Lower lobe of right lung (tissue), 2 donors: Measurements from ENCODE around the gene HMX1. TPM values are rescaled to one million over a fixed set of nuclear protein-coding genes. Genes with fewer than 3 reads are reported as not detected.

Experiments used
- ATAC-seq, 2 donors: fragments of 200-7000 bp; cut with Tn5 transposase; one replicate each; pipeline ENCODE4 v1.9.1; 2020 to 2022; ENCODE audit warnings: mild to moderate bottlenecking in 2 of 2, moderate library complexity in 2 of 2
- DNase-seq: peaks from one replicate; pipeline ENCODE4 v3.0.0-alpha.2; 2020
- H3K27ac ChIP-seq: fragments of 200-600 bp; one replicate; pipeline ENCODE4 v1.8.0; 2022
- H3K27me3 ChIP-seq: fragments of 200-600 bp; one replicate; pipeline ENCODE4 v1.8.0; 2022; ENCODE audit warnings: low read depth
- H3K36me3 ChIP-seq: fragments of 200-600 bp; one replicate; pipeline ENCODE4 v1.8.0; 2022; ENCODE audit warnings: mild to moderate bottlenecking
- H3K4me1 ChIP-seq: fragments of 200-600 bp; one replicate; pipeline ENCODE4 v1.8.0; 2022
- H3K4me3 ChIP-seq: fragments of 200-600 bp; one replicate; pipeline ENCODE4 v1.8.0; 2022; ENCODE audit warnings: mild to moderate bottlenecking
- H3K9me3 ChIP-seq: fragments of 200-600 bp; one replicate; pipeline ENCODE4 v1.8.0; 2022
- intact Hi-C: fragments of 100-400 bp; cut with DNase I; formaldehyde crosslinking; loops from one replicate; pipeline ENCODE4 v1.11.0; 2022
- total RNA-seq: library from RNA; stranded (reverse); fragmentation: NEBNext Ultra II Directional; extraction: Animal tissue kit (Norgen Biotek cat#: 25700); gene quantifications from one replicate; pipeline ENCODE4 v1.2.1, GENCODE V29; 2021
- TF ChIP-seq, protein P1 (sequence below): fragments of 200-600 bp; IDR thresholded peaks from one replicate; pipeline ENCODE4 v1.8.0; 2022; ENCODE audit warnings: antibody characterized with exemption, mild to moderate bottlenecking
- donor health status: DM: no; HTN: yes; CAD: no; lungs with severe emphysema.

HMX1 gene
- total RNA-seq, 1 donor from 2014 or later: not detected

- intact Hi-C loops: no loop called here
- peak; percentile 37 for DNase-seq
Measured at GRCh38 chr4:8911316-8912088, 39.9 kb upstream of the HMX1 start.

DNA sequence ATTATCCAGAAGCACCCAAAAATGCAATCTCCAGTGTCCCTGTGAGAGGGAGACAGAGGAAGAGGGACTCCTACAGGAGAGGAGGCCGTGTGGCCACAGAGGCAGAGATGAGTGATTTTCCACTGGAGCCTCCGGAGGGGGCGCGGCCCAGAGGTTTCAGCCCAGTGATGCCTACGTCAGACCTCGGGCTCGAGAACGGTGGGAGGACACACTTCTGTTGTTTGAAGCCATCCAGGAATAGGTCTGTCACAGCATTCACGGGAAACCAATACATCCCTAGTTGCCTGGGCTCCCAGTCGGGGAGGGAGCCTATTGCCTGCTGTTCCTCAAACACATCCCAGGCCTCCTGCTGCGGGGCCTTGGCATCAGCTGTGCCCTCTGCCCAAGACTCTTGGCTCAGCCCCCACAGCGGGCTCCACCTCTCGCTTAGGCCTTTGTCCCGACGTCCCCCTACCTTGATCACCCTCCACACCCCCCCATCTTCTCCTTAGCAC lies 39.2 kb upstream of the HMX1 start:
- intact Hi-C loops: no loop called here
- TF ChIP-seq, protein P1, sequence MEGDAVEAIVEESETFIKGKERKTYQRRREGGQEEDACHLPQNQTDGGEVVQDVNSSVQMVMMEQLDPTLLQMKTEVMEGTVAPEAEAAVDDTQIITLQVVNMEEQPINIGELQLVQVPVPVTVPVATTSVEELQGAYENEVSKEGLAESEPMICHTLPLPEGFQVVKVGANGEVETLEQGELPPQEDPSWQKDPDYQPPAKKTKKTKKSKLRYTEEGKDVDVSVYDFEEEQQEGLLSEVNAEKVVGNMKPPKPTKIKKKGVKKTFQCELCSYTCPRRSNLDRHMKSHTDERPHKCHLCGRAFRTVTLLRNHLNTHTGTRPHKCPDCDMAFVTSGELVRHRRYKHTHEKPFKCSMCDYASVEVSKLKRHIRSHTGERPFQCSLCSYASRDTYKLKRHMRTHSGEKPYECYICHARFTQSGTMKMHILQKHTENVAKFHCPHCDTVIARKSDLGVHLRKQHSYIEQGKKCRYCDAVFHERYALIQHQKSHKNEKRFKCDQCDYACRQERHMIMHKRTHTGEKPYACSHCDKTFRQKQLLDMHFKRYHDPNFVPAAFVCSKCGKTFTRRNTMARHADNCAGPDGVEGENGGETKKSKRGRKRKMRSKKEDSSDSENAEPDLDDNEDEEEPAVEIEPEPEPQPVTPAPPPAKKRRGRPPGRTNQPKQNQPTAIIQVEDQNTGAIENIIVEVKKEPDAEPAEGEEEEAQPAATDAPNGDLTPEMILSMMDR: no peak

More at GRCh38 chr4:8911316-8912088, 39.9 kb upstream of the HMX1 start:
- Histone ChIP-seq H3K9me3 (no peaks in the 10 kb centered on the region), H3K4me3 (no peak overlapping the region), H3K27me3 (peaks cover 18% of the 10 kb centered on the region), H3K36me3 (no peaks in the 10 kb centered on the region), H3K4me1 (no peaks in the 10 kb centered on the region), H3K27ac (no peak overlapping the region)
- no peak for ATAC-seq
- TF ChIP-seq, protein P1: no peak

DNA sequence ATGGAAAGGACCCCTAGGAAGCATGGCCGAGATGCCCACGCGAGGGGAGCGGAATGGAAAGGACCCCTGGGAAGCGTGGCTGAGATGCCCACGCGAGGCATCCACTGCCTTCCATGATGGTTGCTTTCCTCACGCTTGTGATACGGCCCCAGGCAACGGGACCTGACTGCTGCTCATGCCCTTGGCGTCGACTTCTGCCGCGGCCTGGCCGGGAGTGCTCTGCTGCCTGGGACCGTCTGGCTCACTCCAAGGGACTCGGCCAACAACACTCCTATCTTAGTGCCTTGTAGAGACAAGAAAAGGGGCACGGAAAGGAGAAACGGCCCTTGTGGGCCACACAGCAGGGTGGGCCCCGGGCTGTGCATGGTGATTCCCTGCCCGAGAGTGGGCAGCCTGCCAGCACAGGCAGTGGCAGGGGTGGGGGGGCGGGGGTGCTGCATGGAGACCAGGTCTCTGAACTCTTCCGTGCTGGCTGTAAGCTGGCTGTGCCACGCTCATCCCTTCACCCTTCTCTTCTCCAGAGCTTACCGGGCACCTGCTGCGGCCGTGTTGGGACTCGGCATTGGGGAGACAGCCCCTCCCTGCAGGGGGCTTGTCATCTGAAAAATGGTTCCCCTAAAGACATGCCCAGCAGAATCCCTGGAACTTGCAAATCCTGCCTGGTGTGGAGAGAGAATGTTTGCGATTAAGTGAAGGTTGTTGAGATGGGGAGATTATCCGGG lies 38.6 kb upstream of the HMX1 start:
- no peak for ATAC-seq
- no peaks in the 10 kb centered on the region for H3K9me3 ChIP-seq
- no peaks in the 10 kb centered on the region for H3K36me3 ChIP-seq
- peaks cover 20% of the 10 kb centered on the region for H3K27me3 ChIP-seq
- intact Hi-C loops: no loop called here
- H3K4me1 ChIP-seq: no peaks in the 10 kb centered on the region
- H3K4me3 ChIP-seq: no peak overlapping the region
- no peak overlapping the region for H3K27ac ChIP-seq
- TF ChIP-seq, protein P1: no peak
- DNase-seq: peak; percentile 41

More for the DNA sequence above, 39.2 kb upstream of the HMX1 start:
- DNase-seq: no peak
- H3K4me3 ChIP-seq: no peak overlapping the region
- no peaks in the 10 kb centered on the region for H3K4me1 ChIP-seq
- H3K9me3 ChIP-seq: no peaks in the 10 kb centered on the region
- peaks cover 23% of the 10 kb centered on the region for H3K27me3 ChIP-seq
- H3K36me3 ChIP-seq: no peaks in the 10 kb centered on the region
- no peak for ATAC-seq
- H3K27ac ChIP-seq: no peak overlapping the region

DNA sequence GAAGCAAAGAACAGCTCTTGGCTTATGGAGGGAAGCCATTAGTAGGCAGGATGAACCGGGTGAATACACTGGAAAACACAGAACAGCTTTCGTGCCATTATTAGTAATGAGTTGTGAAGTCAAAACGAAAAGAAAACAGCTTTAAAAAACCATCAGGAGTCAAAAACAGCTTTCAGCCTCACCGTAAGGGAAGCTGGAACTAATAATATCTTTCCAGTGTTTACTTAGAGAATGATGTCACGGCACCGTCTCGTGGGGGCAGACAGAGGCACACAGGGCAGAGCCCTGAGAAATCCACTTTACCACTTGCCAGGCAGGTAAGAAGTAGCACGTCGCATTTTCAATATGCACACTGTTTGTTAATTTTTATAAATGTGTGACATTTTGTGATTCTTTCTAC lies 37.9 kb upstream of the HMX1 start:
- Histone ChIP-seq H3K27ac (no peak overlapping the region), H3K4me3 (no peak overlapping the region), H3K27me3 (peaks cover 20% of the 10 kb centered on the region), H3K4me1 (no peaks in the 10 kb centered on the region), H3K36me3 (no peaks in the 10 kb centered on the region), H3K9me3 (no peaks in the 10 kb centered on the region)
- intact Hi-C loops: no loop called here
- no peak for ATAC-seq
- DNase-seq: no peak
- TF ChIP-seq, protein P1: no peak

DNA sequence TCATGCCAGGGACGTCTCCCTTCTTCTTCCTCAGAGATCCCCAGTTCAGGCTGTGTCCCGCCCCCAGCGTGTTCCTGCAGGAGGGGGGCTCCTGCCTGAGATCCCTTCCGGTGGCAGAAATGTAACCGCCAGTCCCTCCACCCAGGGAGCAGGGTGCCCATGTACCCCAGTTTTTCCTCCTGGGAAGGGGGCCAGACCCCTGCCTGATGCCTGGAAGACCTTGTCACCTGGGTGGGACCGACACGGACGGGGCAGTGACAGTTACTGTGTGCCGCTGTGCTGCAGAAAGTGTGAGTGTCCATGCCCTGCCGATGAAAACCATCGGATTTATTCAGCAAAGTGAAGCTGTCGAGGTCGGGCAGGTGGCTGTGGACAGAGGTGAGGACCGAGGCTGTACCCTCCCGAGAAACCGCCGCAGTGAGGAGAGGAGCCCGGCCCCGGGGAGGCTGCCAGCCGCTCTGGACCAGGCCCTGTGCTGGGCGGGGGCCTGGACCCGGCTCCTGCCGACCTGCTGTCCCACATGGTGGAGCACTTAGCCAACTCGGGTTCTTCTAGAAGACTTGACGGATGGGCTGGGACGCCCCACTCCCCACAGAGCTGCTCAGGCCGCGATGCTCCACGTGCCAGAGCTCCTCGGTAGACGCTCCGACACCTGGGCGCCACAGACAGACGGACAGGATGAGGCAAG lies 36.7 kb upstream of the HMX1 start:
- Histone ChIP-seq H3K36me3 (no peaks in the 10 kb centered on the region), H3K9me3 (no peaks in the 10 kb centered on the region), H3K27ac (no peak overlapping the region), H3K4me1 (no peaks in the 10 kb centered on the region), H3K27me3 (peaks cover 20% of the 10 kb centered on the region), H3K4me3 (no peak overlapping the region)
- TF ChIP-seq, protein P1: no peak
- intact Hi-C loops: no loop called here
- peak; percentile 46 for DNase-seq
- ATAC-seq: no peak
